HCT116 (cell line): ENCODE measurements around the gene BMF. TPM values are rescaled to one million over a fixed set of nuclear protein-coding genes. Genes with fewer than 3 reads are reported as not detected.

Experiments
- ATAC-seq: fragments of 200-7000 bp; cut with Tn5 transposase; 2 replicates; pipeline ENCODE4 v1.9.1; 2020; ENCODE audit warnings: mild to moderate bottlenecking, moderate library complexity
- BruUV-seq: library from RNA; stranded (reverse); fragments of 400-500 nt; replicated peaks from 2 replicates; lab custom pipeline; 2021; lab: Mats Ljungman, UMichigan
- CTCF ChIA-PET: fragments of 300-600 bp; sonication (Branson Sonifier 250); formaldehyde crosslinking; loops from one replicate; lab custom pipeline; 2021; ENCODE audit warnings: antibody characterized with exemption; lab: Charles Lee
- POLR2A ChIA-PET: fragments of 300-600, 350-600 bp; sonication (Branson Sonifier 250); formaldehyde crosslinking; loops from one replicate; lab custom pipeline; 2021; ENCODE audit warnings: antibody characterized with exemption; lab: Charles Lee
- RAD21 ChIA-PET, 2 experiments: fragments of 300-600 bp; sonication (Branson Sonifier 250); formaldehyde crosslinking; loops; one replicate each; lab custom pipeline; 2023; ENCODE audit warnings: low total read pairs in 2 of 2; ENCODE audit not compliant: uncharacterized antibody in 2 of 2, unreplicated experiment in 2 of 2, low non-redundant PET in 1 of 2; lab: Charles Lee
- DNase-seq: peaks from one replicate; pipeline ENCODE4 v3.0.0-alpha.2; 2010; ENCODE audit warnings: low read depth, low spot score
- H2AFZ ChIP-seq: fragments of 200-600 bp; shearing (Covaris generic), sonication (generic); 2 replicates; pipeline ENCODE4 v1.6.1; 2017; ENCODE audit warnings: low read depth, mixed run types, mixed read lengths, antibody characterized with exemption, low read length; ENCODE audit not compliant: poor library complexity, severe bottlenecking
- H3K27ac ChIP-seq: 2 replicates; pipeline ENCODE4 v1.5.1; 2012; ENCODE audit warnings: low read depth, low read length
- H3K27me3 ChIP-seq: fragments of 200-600 bp; sonication (generic); 2 replicates; pipeline ENCODE4 v1.6.1; 2016; ENCODE audit warnings: mixed run types, low read length, mixed read lengths; ENCODE audit not compliant: insufficient read depth
- H3K36me3 ChIP-seq, 2 experiments: fragments of 200-500 bp in 1 of 2; fragments of 200-600 bp in 1 of 2; sonication (Bioruptor generic) in 1 of 2; sonication (generic) in 1 of 2; 2 replicates each; pipeline versions ENCODE4 v1.5.1 to v1.6.1; 2014 to 2016; ENCODE audit warnings: low read length in 2 of 2, inconsistent platforms in 1 of 2, mixed read lengths in 1 of 2, mixed run types in 1 of 2; ENCODE audit not compliant: insufficient read depth in 2 of 2, control insufficient read depth in 1 of 2
- H3K4me1 ChIP-seq, 2 experiments: fragments of 200-600 bp in 1 of 2; sonication (generic) in 1 of 2; 2 replicates each; pipeline versions ENCODE4 v1.5.1 to v1.6.1; 2012 to 2017; ENCODE audit warnings: low read length in 2 of 2, inconsistent platforms in 1 of 2, mild to moderate bottlenecking in 1 of 2, mixed read lengths in 1 of 2, mixed run types in 1 of 2, moderate library complexity in 1 of 2; ENCODE audit not compliant: insufficient read depth in 2 of 2, control insufficient read depth in 1 of 2
- H3K4me2 ChIP-seq: fragments of 200-600 bp; sonication (generic); 2 replicates; pipeline ENCODE4 v1.6.1; 2017; ENCODE audit warnings: mixed run types, low read length, mixed read lengths
- H3K4me3 ChIP-seq, 2 experiments: fragments of 200-600 bp in 1 of 2; sonication (generic) in 1 of 2; replicated peaks in 1 of 2; 2 replicates each; pipeline ENCODE4 v1.5.1; 2011 to 2016; ENCODE audit warnings: low read length in 2 of 2, control low read depth in 1 of 2, low read depth in 1 of 2, mild to moderate bottlenecking in 1 of 2, mixed read lengths in 1 of 2, mixed run types in 1 of 2
- H3K79me2 ChIP-seq: fragments of 200-600 bp; sonication (generic); 2 replicates; pipeline ENCODE4 v1.6.1; 2017; ENCODE audit warnings: mild to moderate bottlenecking, mixed run types, low read length, moderate library complexity, mixed read lengths; ENCODE audit not compliant: insufficient read depth
- H3K9ac ChIP-seq: fragments of 200-600 bp; sonication (generic); 2 replicates; pipeline ENCODE4 v1.6.1; 2016; ENCODE audit warnings: low read length, mixed read lengths
- H3K9me2 ChIP-seq: fragments of 200-600 bp; sonication (generic), shearing (Covaris generic); 2 replicates; pipeline ENCODE4 v1.6.1; 2017; ENCODE audit warnings: mixed run types, mild to moderate bottlenecking, moderate library complexity; ENCODE audit not compliant: insufficient read depth
- H3K9me3 ChIP-seq, 2 experiments: fragments of 200-500 bp in 1 of 2; fragments of 200-600 bp in 1 of 2; sonication (Bioruptor generic) in 1 of 2; sonication (generic) in 1 of 2; 2 replicates each; pipeline ENCODE4 v1.6.1; 2014 to 2017; ENCODE audit warnings: low read length in 2 of 2, mixed read lengths in 2 of 2, inconsistent platforms in 1 of 2, low read depth in 1 of 2, mild to moderate bottlenecking in 1 of 2, mixed run types in 1 of 2, moderate library complexity in 1 of 2; ENCODE audit not compliant: control insufficient read depth in 1 of 2, insufficient read depth in 1 of 2
- H4K20me1 ChIP-seq: fragments of 200-600 bp; sonication (generic), shearing (Covaris generic); 2 replicates; pipeline ENCODE4 v1.6.1; 2017; ENCODE audit warnings: mixed run types, mild to moderate bottlenecking, moderate library complexity; ENCODE audit not compliant: insufficient read depth
- EZH2 ChIP-seq: fragments of 200-600 bp; sonication (generic); IDR thresholded peaks from 2 replicates; pipeline ENCODE4 v1.6.1; 2017; ENCODE audit warnings: antibody characterized with exemption, mixed run types
- EZH2phosphoT487 ChIP-seq: fragments of 200-600 bp; IDR thresholded peaks from 2 replicates; pipeline ENCODE4 v1.6.1; 2018; ENCODE audit warnings: antibody characterized with exemption, borderline replicate concordance
- RAD21 ChIP-seq: IDR thresholded peaks from 2 replicates; pipeline ENCODE4 v1.6.1; 2012; ENCODE audit warnings: low read depth, mild to moderate bottlenecking
- TCF7L2 ChIP-seq: IDR thresholded peaks from 2 replicates; pipeline ENCODE4 v1.7.0; 2011; ENCODE audit warnings: borderline replicate concordance, inconsistent platforms; ENCODE audit not compliant: insufficient read depth, insufficient read length; ENCODE audit errors: extremely low read depth
- ZFX ChIP-seq: fragments of 450-650 bp; IDR thresholded peaks from 2 replicates; pipeline ENCODE4 v1.6.1; 2017
- intact Hi-C: fragments of 100-400 bp; cut with micrococcal nuclease; formaldehyde crosslinking; loops from 2 replicates; pipeline ENCODE4 v1.10.0; 2022
- total RNA-seq: library from RNA; stranded (reverse); gene quantifications from one replicate; pipeline ENCODE4 v1.2.1, GENCODE V29; 2021; ENCODE audit not compliant: unreplicated experiment
- TF ChIP-seq, protein P1 (sequence below), 3 experiments: fragments of 200-600 bp in 1 of 3; sonication (generic) in 1 of 3; IDR thresholded peaks in 2 of 3; conservative IDR thresholded peaks in 1 of 3; 2 replicates each; pipeline ENCODE4 v1.5.1; 2012 to 2017; ENCODE audit warnings: low read depth in 2 of 3, low read length in 2 of 3, antibody characterized with exemption in 1 of 3, borderline replicate concordance in 1 of 3, control low read depth in 1 of 3, mild to moderate bottlenecking in 1 of 3, mixed read lengths in 1 of 3, mixed run types in 1 of 3, moderate library complexity in 1 of 3; ENCODE audit not compliant: insufficient read depth in 1 of 3

The BMF gene
- total RNA-seq, 1 experiment from 2014 or later: 1.0 TPM

DNA sequence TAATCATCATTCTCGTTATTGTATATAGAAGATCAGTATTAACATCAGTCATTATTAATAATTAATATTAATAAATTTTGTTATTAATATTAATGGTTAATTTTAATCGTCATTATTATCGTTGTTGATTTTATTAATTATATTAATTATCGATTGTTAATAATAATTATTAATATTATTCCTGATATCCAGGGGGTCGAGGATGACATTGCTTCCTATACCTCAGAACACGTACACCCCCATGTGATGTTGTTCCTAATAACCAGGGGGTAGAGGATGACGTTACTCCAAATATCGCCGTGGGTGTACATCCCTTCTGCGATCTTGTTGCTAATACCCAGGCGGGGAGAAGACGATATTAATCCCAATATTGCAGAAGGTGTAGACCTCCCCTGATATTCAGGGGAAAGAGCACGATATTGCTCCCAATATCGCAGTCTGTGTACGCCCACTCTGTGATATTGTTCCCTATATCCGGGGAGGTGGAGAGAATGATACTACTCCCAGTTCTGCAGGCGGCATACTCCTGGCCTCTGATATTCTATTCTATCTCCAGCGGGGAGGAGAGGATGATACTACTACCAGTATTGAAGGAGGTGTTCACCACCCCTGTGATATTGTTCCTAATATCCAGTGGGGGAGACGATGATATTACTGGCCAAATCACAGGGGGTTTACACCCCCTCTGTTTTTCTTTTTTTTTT lies 22.3 kb upstream of the BMF start:
- ATAC-seq (no peak), DNase-seq (no peak)
- no peaks in the 10 kb centered on the region for H3K4me1 ChIP-seq
- ChIA-PET POLR2A (no interaction called here), CTCF (no interaction called here), RAD21 (no interaction called here)
- H3K4me3 ChIP-seq: no peak overlapping the region
- no peaks in the 10 kb centered on the region for H3K9me2 ChIP-seq
- no peak overlapping the region for H3K9ac ChIP-seq
- H3K9me3 ChIP-seq: no peaks in the 10 kb centered on the region
- H3K27me3 ChIP-seq: no peaks in the 10 kb centered on the region
- no peaks in the 10 kb centered on the region for H3K79me2 ChIP-seq
- H3K36me3 ChIP-seq: no peaks in the 10 kb centered on the region
- no peak for TF ChIP-seq EZH2phosphoT487
- H3K27ac ChIP-seq: no peak overlapping the region
- BruUV-seq: no TSS peak
- intact Hi-C loops: no loop called here
- H3K4me2 ChIP-seq: no peak overlapping the region
- H2AFZ ChIP-seq: no peak overlapping the region
- no peaks in the 10 kb centered on the region for H4K20me1 ChIP-seq

DNA sequence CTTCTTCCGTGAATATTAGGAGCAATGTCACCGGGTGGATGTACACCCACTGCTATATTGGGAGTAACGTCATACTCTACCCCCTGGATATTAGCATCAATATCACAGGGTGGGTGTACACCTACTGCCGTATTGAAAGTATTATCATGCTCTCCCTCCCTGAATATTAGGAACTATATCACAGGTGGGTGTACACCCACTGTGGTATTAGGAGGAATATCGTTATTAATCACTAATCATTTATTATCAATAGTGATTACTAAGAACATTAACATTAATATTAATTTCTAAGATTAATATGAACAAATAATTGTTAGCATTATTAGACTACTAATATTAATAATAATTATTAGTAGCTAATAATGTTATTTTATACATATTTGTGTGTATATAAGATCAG lies 21.4 kb upstream of the BMF start:
- Histone ChIP-seq H2AFZ (no peak overlapping the region), H3K9me3 (no peaks in the 10 kb centered on the region), H3K36me3 (no peaks in the 10 kb centered on the region), H3K4me3 (no peak overlapping the region), H3K4me2 (no peak overlapping the region), H3K9ac (no peak overlapping the region), H3K79me2 (no peaks in the 10 kb centered on the region), H3K27me3 (no peaks in the 10 kb centered on the region), H3K27ac (no peak overlapping the region), H3K4me1 (peaks cover 6% of the 10 kb centered on the region in 2 experiments), H3K9me2 (no peaks in the 10 kb centered on the region), H4K20me1 (no peaks in the 10 kb centered on the region)
- ChIA-PET CTCF (no interaction called here), RAD21 (no interaction called here), POLR2A (no interaction called here)
- no peak for ATAC-seq
- no peak for TF ChIP-seq ZFX
- TF ChIP-seq, protein P1, sequence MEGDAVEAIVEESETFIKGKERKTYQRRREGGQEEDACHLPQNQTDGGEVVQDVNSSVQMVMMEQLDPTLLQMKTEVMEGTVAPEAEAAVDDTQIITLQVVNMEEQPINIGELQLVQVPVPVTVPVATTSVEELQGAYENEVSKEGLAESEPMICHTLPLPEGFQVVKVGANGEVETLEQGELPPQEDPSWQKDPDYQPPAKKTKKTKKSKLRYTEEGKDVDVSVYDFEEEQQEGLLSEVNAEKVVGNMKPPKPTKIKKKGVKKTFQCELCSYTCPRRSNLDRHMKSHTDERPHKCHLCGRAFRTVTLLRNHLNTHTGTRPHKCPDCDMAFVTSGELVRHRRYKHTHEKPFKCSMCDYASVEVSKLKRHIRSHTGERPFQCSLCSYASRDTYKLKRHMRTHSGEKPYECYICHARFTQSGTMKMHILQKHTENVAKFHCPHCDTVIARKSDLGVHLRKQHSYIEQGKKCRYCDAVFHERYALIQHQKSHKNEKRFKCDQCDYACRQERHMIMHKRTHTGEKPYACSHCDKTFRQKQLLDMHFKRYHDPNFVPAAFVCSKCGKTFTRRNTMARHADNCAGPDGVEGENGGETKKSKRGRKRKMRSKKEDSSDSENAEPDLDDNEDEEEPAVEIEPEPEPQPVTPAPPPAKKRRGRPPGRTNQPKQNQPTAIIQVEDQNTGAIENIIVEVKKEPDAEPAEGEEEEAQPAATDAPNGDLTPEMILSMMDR (IDR thresholded peaks at IDR 0.05 in 2 of 3, conservative IDR thresholded peaks at IDR 0.05 in 1 of 3; ENCODE audit: borderline replicate concordance in 1 of 3, insufficient read depth in 1 of 3, low read depth in 2 of 3, low read length in 2 of 3): no peak
- TF ChIP-seq EZH2: no peak
- TF ChIP-seq RAD21: no peak
- no peak for TF ChIP-seq TCF7L2
- intact Hi-C loops: no loop called here
- no TSS peak for BruUV-seq
- no peak for DNase-seq
